Liver (tissue), 9 donors: ENCODE measurements around the gene DCD. TPM values are rescaled to one million over a fixed set of nuclear protein-coding genes. Genes with fewer than 3 reads are reported as not detected.

Experiments used
- DNase-seq: peaks from one replicate; pipeline ENCODE4 v3.0.0-alpha.2; 2017; ENCODE audit warnings: low spot score
- H3K27ac ChIP-seq, 2 donors: one replicate each; pipeline ENCODE4 v1.7.0; 2013; ENCODE audit warnings: inconsistent platforms in 2 of 2, low read length in 2 of 2, control low read depth in 1 of 2, low read depth in 1 of 2, mild to moderate bottlenecking in 1 of 2
- H3K27me3 ChIP-seq, 4 donors: one replicate each; pipeline versions ENCODE4 v1.6.1 to v1.7.0; 2013; ENCODE audit warnings: low read length in 3 of 4, inconsistent platforms in 1 of 4, mild to moderate bottlenecking in 1 of 4, moderate library complexity in 1 of 4; ENCODE audit not compliant: control insufficient read depth in 4 of 4, insufficient read depth in 4 of 4
- H3K36me3 ChIP-seq, 4 donors: one replicate each; pipeline versions ENCODE4 v1.6.1 to v1.7.0; 2013; ENCODE audit warnings: low read length in 3 of 4, mild to moderate bottlenecking in 3 of 4, low read depth in 1 of 4, moderate library complexity in 1 of 4; ENCODE audit not compliant: control insufficient read depth in 4 of 4, insufficient read depth in 3 of 4
- H3K4me1 ChIP-seq, 4 donors: one replicate each; pipeline versions ENCODE4 v1.6.1 to v1.7.0; 2013; ENCODE audit warnings: low read length in 3 of 4, mild to moderate bottlenecking in 3 of 4, moderate library complexity in 1 of 4; ENCODE audit not compliant: control insufficient read depth in 4 of 4, insufficient read depth in 4 of 4
- H3K4me3 ChIP-seq, 3 donors: one replicate each; pipeline versions ENCODE4 v1.6.1 to v1.7.0; 2013; ENCODE audit warnings: low read length in 3 of 3, control low read depth in 1 of 3, low read depth in 1 of 3, mild to moderate bottlenecking in 1 of 3
- H3K9ac ChIP-seq, 2 donors: one replicate each; pipeline ENCODE4 v1.7.0; 2013; ENCODE audit warnings: low read length in 2 of 2, mild to moderate bottlenecking in 2 of 2, moderate library complexity in 2 of 2, control low read depth in 1 of 2, low read depth in 1 of 2
- H3K9me3 ChIP-seq, 4 donors: one replicate each; pipeline versions ENCODE4 v1.6.1 to v1.7.0; 2013; ENCODE audit warnings: low read length in 3 of 4; ENCODE audit not compliant: control insufficient read depth in 4 of 4
- ATF3 ChIP-seq: IDR thresholded peaks from 2 replicates; pipeline ENCODE4 v1.6.1; 2016; ENCODE audit warnings: antibody characterized with exemption
- EGR1 ChIP-seq, 2 donors: IDR thresholded peaks; 2 replicates each; pipeline ENCODE4 v1.6.1; 2016 to 2018; ENCODE audit warnings: antibody characterized with exemption in 2 of 2, low read depth in 2 of 2
- FOXA1 ChIP-seq: IDR thresholded peaks from 2 replicates; pipeline ENCODE4 v1.6.1; 2016; ENCODE audit warnings: antibody characterized with exemption
- FOXA2 ChIP-seq: IDR thresholded peaks from 2 replicates; pipeline ENCODE4 v1.6.1; 2016; ENCODE audit warnings: antibody characterized with exemption
- GABPA ChIP-seq, 2 donors: IDR thresholded peaks in 1 of 2; conservative IDR thresholded peaks in 1 of 2; 2 replicates each; pipeline ENCODE4 v1.6.1; 2016; ENCODE audit warnings: antibody characterized with exemption in 2 of 2, mild to moderate bottlenecking in 1 of 2, moderate library complexity in 1 of 2
- HNF4A ChIP-seq, 2 donors: conservative IDR thresholded peaks; 2 replicates each; pipeline ENCODE4 v1.6.1; 2016; ENCODE audit warnings: antibody characterized with exemption in 2 of 2, mild to moderate bottlenecking in 2 of 2
- HNF4G ChIP-seq: IDR thresholded peaks from 2 replicates; pipeline ENCODE4 v1.6.1; 2016; ENCODE audit warnings: antibody characterized with exemption
- JUND ChIP-seq, 2 donors: IDR thresholded peaks; 2 replicates each; pipeline ENCODE4 v1.6.1; 2016; ENCODE audit warnings: antibody characterized with exemption in 2 of 2
- NR2F2 ChIP-seq: IDR thresholded peaks from 2 replicates; pipeline ENCODE4 v1.6.1; 2016; ENCODE audit warnings: antibody characterized with exemption
- RAD21 ChIP-seq, 2 donors: IDR thresholded peaks; 2 replicates each; pipeline ENCODE4 v1.6.1; 2016; ENCODE audit warnings: antibody characterized with exemption in 2 of 2, mild to moderate bottlenecking in 2 of 2
- REST ChIP-seq: IDR thresholded peaks from 2 replicates; pipeline ENCODE4 v1.6.1; 2016; ENCODE audit warnings: antibody characterized with exemption, mild to moderate bottlenecking
- RXRA ChIP-seq, 2 donors: IDR thresholded peaks; 2 replicates each; pipeline ENCODE4 v1.6.1; 2017 to 2018; ENCODE audit warnings: antibody characterized with exemption in 2 of 2, mild to moderate bottlenecking in 1 of 2
- SP1 ChIP-seq: IDR thresholded peaks from 2 replicates; pipeline ENCODE4 v1.6.1; 2018; ENCODE audit warnings: antibody characterized with exemption, mild to moderate bottlenecking
- TAF1 ChIP-seq: conservative IDR thresholded peaks from 2 replicates; pipeline ENCODE4 v1.6.1; 2016; ENCODE audit warnings: antibody characterized with exemption, mild to moderate bottlenecking
- YY1 ChIP-seq: IDR thresholded peaks from 2 replicates; pipeline ENCODE4 v1.6.1; 2016; ENCODE audit warnings: antibody characterized with exemption, mild to moderate bottlenecking
- ZBTB33 ChIP-seq: IDR thresholded peaks from 2 replicates; pipeline ENCODE4 v1.6.1; 2016; ENCODE audit warnings: antibody characterized with exemption
- WGBS: extraction: QIAGEN DNeasy Blood & Tissue Kit; methylation state at CpG from one replicate; pipeline ENCODE4 v1.1.7; 2013; 5-methylcytosine and 5-hydroxymethylcytosine counted together
- polyA plus RNA-seq, 2 donors: library from polyadenylated mRNA; stranded (reverse) in 1 of 2; unstranded in 1 of 2; fragments of 200-250 nt in 1 of 2; fragments of >200 nt in 1 of 2; fragmentation: Nextera tagmentation in 1 of 2; extraction: Ambion mirVana in 1 of 2; gene quantifications; one replicate each; pipeline versions ENCODE4 v1.2.1 to v1.2.3, GENCODE V29; 2013 to 2015
- total RNA-seq, 2 donors: library from RNA; depleted of rRNA; stranded (reverse); fragments of >200 nt; gene quantifications; one replicate each; pipeline ENCODE4 v1.2.3, GENCODE V29; 2014
- TF ChIP-seq, protein P1 (sequence below): fragments of 150-350 bp; IDR thresholded peaks from 2 replicates; pipeline ENCODE4 v1.5.1; 2017; ENCODE audit warnings: improper control_type of control experiment, low read depth, low read length; ENCODE audit not compliant: missing input control
- TF ChIP-seq, protein P2 (sequence below): IDR thresholded peaks from 2 replicates; pipeline ENCODE4 v1.6.1; 2016; ENCODE audit warnings: antibody characterized with exemption
- donor health status: healthy.
- donor health status: healthy.
- donor health status: healthy.
- donor health status: healthy.
- donor health status: healthy.

The DCD gene
- total and polyA plus RNA-seq, 4 donors, result not detected

GRCh38 chr12:54602661-54603060, 45.5 kb downstream of the DCD start:
- 50% methylated on average over 2 of the region's 2 CpGs for WGBS
- no peak for TF ChIP-seq REST
- TF ChIP-seq HNF4A (conservative IDR thresholded peaks at IDR 0.05), result no peak
- TF ChIP-seq SP1, result no peak
- no peak for TF ChIP-seq GABPA (IDR thresholded peaks at IDR 0.05 in 1 of 2, conservative IDR thresholded peaks at IDR 0.05 in 1 of 2)
- TF ChIP-seq HNF4G, result no peak
- TF ChIP-seq EGR1 (IDR thresholded peaks at IDR 0.05; ENCODE audit: low read depth in 2 of 2), result no peak
- TF ChIP-seq FOXA1, result no peak
- TF ChIP-seq RXRA (IDR thresholded peaks at IDR 0.05), result no peak
- no peak for TF ChIP-seq TAF1
- no peak for TF ChIP-seq RAD21 (IDR thresholded peaks at IDR 0.05)
- TF ChIP-seq YY1, result no peak
- TF ChIP-seq, protein P1, sequence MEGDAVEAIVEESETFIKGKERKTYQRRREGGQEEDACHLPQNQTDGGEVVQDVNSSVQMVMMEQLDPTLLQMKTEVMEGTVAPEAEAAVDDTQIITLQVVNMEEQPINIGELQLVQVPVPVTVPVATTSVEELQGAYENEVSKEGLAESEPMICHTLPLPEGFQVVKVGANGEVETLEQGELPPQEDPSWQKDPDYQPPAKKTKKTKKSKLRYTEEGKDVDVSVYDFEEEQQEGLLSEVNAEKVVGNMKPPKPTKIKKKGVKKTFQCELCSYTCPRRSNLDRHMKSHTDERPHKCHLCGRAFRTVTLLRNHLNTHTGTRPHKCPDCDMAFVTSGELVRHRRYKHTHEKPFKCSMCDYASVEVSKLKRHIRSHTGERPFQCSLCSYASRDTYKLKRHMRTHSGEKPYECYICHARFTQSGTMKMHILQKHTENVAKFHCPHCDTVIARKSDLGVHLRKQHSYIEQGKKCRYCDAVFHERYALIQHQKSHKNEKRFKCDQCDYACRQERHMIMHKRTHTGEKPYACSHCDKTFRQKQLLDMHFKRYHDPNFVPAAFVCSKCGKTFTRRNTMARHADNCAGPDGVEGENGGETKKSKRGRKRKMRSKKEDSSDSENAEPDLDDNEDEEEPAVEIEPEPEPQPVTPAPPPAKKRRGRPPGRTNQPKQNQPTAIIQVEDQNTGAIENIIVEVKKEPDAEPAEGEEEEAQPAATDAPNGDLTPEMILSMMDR, result no peak
- no peak for TF ChIP-seq NR2F2
- no peak for TF ChIP-seq ZBTB33
- no peak for TF ChIP-seq FOXA2
- TF ChIP-seq JUND (IDR thresholded peaks at IDR 0.05), result no peak
- TF ChIP-seq ATF3, result no peak
- TF ChIP-seq, protein P2, sequence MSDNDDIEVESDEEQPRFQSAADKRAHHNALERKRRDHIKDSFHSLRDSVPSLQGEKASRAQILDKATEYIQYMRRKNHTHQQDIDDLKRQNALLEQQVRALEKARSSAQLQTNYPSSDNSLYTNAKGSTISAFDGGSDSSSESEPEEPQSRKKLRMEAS, result no peak

More at GRCh38 chr12:54602661-54603060, 45.5 kb downstream of the DCD start:
- H3K27me3 ChIP-seq, result no peaks in the 10 kb centered on the region
- H3K9ac ChIP-seq, result no peak overlapping the region
- H3K4me1 ChIP-seq, result no peaks in the 10 kb centered on the region
- no peak overlapping the region for H3K4me3 ChIP-seq
- H3K27ac ChIP-seq, result no peak overlapping the region
- H3K36me3 ChIP-seq, result no peaks in the 10 kb centered on the region
- DNase-seq, result no peak
- H3K9me3 ChIP-seq, result no peaks in the 10 kb centered on the region
